Bronchial epithelial cell (primary cell): ENCODE results near the gene FOXP4. TPM values are rescaled to one million over a fixed set of nuclear protein-coding genes. Genes with fewer than 3 reads are reported as not detected.

ENCODE experiments used
- DNase-seq: peaks from one replicate; pipeline ENCODE4 v3.0.0-alpha.2; 2010; ENCODE audit warnings: low read depth
- FAIRE-seq: peaks from 2 replicates; lab custom pipeline; 2011; peaks lifted over from hg19 to GRCh38; lab: Jason Lieb, UNC
- H3K27me3 ChIP-seq: 2 replicates; pipeline ENCODE4 v1.5.1; 2011; ENCODE audit warnings: low read length; ENCODE audit not compliant: control insufficient read depth, insufficient read depth
- H3K36me3 ChIP-seq: 2 replicates; pipeline ENCODE4 v1.5.1; 2011; ENCODE audit warnings: low read length; ENCODE audit not compliant: control insufficient read depth, insufficient read depth
- H3K4me3 ChIP-seq: 2 replicates; pipeline ENCODE4 v1.5.1; 2011; ENCODE audit warnings: mild to moderate bottlenecking, low read depth, low read length, control low read depth
- total RNA-seq: library from RNA; depleted of rRNA; stranded (reverse); fragments of >200 nt; gene quantifications from 2 replicates; pipeline ENCODE4 v1.2.1, GENCODE V29; 2014
- TF ChIP-seq, protein P1 (sequence below): IDR thresholded peaks from 2 replicates; pipeline ENCODE4 v1.5.1; 2011; ENCODE audit warnings: mild to moderate bottlenecking, moderate library complexity, low read length, control low read depth, inconsistent platforms; ENCODE audit not compliant: insufficient read depth, severe bottlenecking

FOXP4 gene
- total RNA-seq, 1 donor from 2014 or later, result 2.1 TPM

GRCh38 chr6:41645007-41645618, 98.9 kb downstream of the FOXP4 start:
- H3K36me3 ChIP-seq, result peaks cover 30% of the 10 kb centered on the region
- no peak for FAIRE-seq
- TF ChIP-seq, protein P1, sequence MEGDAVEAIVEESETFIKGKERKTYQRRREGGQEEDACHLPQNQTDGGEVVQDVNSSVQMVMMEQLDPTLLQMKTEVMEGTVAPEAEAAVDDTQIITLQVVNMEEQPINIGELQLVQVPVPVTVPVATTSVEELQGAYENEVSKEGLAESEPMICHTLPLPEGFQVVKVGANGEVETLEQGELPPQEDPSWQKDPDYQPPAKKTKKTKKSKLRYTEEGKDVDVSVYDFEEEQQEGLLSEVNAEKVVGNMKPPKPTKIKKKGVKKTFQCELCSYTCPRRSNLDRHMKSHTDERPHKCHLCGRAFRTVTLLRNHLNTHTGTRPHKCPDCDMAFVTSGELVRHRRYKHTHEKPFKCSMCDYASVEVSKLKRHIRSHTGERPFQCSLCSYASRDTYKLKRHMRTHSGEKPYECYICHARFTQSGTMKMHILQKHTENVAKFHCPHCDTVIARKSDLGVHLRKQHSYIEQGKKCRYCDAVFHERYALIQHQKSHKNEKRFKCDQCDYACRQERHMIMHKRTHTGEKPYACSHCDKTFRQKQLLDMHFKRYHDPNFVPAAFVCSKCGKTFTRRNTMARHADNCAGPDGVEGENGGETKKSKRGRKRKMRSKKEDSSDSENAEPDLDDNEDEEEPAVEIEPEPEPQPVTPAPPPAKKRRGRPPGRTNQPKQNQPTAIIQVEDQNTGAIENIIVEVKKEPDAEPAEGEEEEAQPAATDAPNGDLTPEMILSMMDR, result no peak
- DNase-seq, result no peak
- H3K4me3 ChIP-seq, result no peak overlapping the region
- H3K27me3 ChIP-seq, result no peaks in the 10 kb centered on the region

DNA sequence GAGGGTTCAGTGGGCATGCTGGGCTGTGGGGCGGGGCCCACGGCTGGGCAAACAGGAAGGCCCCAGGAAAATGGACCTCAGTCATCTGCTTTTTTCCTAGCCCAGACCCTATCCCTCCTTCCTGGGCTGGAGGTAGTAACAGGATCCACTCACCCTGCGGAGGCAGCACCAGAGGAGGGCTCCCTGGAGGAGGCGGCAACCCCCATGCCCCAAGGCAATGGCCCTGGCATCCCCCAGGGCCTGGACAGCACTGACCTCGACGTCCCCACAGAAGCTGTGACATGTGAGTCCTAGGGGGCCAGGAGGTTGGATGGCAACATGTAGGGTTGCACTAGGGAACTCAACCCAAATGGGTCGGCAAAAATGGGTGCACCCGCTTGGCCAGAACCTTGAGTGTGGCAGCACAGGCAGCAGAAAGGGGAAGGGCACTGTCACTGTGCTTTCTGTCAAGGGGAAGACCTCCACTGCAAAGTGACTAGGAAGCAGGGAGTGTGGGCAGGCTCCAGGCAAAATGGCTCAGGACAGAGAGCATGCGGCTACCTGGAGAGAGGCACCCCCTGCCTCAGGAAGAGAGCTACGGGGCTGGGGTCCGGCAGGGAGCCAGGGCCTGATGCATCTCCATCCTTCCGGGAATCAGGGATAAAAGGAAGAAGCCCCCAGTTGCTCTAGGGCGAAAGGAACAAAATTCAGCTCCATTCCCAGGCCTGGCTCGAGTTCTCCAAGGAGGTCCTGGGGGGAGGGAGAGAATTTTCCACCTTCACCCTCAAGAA, 100.0 kb downstream of the FOXP4 start:
- TF ChIP-seq, protein P1, result no peak
- Histone ChIP-seq H3K36me3 (peaks cover 34% of the 10 kb centered on the region), H3K27me3 (no peaks in the 10 kb centered on the region), H3K4me3 (no peak overlapping the region)
- DNase-seq (no peak), FAIRE-seq (no peak)

- DNase-seq, result no peak
- Histone ChIP-seq H3K27me3 (no peaks in the 10 kb centered on the region), H3K4me3 (no peak overlapping the region), H3K36me3 (peaks cover 35% of the 10 kb centered on the region)
- FAIRE-seq, result no peak
- TF ChIP-seq, protein P1, result no peak
Measured at GRCh38 chr6:41647061-41647511, 100.9 kb downstream of the FOXP4 start.

- TF ChIP-seq, protein P1, result no peak
- H3K4me3 ChIP-seq, result no peak overlapping the region
- no peak for FAIRE-seq
- no peaks in the 10 kb centered on the region for H3K27me3 ChIP-seq
- no peak for DNase-seq
- peaks cover 37% of the 10 kb centered on the region for H3K36me3 ChIP-seq
Measured at GRCh38 chr6:41648070-41648585, 101.9 kb downstream of the FOXP4 start.

DNA sequence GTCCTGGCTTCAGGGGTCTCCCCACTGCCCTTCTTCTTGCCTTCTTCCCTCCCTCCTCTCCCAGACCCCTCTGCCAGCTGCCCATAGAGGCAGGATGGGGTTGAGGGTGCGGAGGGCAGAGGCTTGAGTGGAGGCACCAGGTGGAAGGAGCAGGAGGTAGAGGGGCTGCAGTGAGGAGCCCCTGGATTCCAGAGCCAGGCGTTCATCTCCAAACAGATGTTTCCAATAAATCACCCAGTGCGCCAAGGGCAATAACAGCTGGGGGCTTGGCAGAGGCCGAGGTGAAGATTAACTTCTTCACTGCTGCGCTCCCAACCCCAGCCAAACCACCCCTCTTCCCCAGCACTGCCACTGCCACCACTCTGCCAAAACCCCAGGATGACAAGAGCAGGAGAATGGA, 102.7 kb downstream of the FOXP4 start:
- TF ChIP-seq, protein P1, result no peak
- Histone ChIP-seq H3K4me3 (no peak overlapping the region), H3K36me3 (peaks cover 38% of the 10 kb centered on the region), H3K27me3 (no peaks in the 10 kb centered on the region)
- no peak for FAIRE-seq
- DNase-seq, result no peak
